Inflammatory macrophage treated with lipopolysaccharide for 1 hour (primary cell): ENCODE measurements around the gene CCDC141.

Experiments used
- DNase-seq, 2 donors: peaks; one replicate each; pipeline ENCODE4 v3.0.0-alpha.2; 2020 to 2022

The CCDC141 gene

GRCh38 chr2:178905261-178905660 lies 144.7 kb downstream of the CCDC141 start:
- DNase-seq, result no peak

GRCh38 chr2:178899656-178900055 lies 150.3 kb downstream of the CCDC141 start:
- DNase-seq, result no peak

- DNase-seq, result no peak
Observed at GRCh38 chr2:178895872-178896271, 154.1 kb downstream of the CCDC141 start.

- DNase-seq, result no peak
Observed at GRCh38 chr2:178895171-178895570, 154.8 kb downstream of the CCDC141 start.

GRCh38 chr2:178892751-178893625 lies 156.9 kb downstream of the CCDC141 start:
- DNase-seq, result no peak

GRCh38 chr2:178891959-178892485 lies 157.9 kb downstream of the CCDC141 start:
- no peak for DNase-seq

GRCh38 chr2:178891265-178891958 lies 158.5 kb downstream of the CCDC141 start:
- DNase-seq, result peak; percentile 42 to 92

GRCh38 chr2:178886006-178886405 lies 163.9 kb downstream of the CCDC141 start:
- no peak for DNase-seq

- no peak for DNase-seq
Observed at GRCh38 chr2:178884440-178884839, 165.5 kb downstream of the CCDC141 start.

- DNase-seq, result no peak
Observed at GRCh38 chr2:178882666-178883440, 167.1 kb downstream of the CCDC141 start.

- DNase-seq, result no peak
Observed at GRCh38 chr2:178881075-178881474, 168.9 kb downstream of the CCDC141 start.

GRCh38 chr2:178880257-178880656 lies 169.7 kb downstream of the CCDC141 start:
- DNase-seq, result no peak

GRCh38 chr2:178877874-178878273 lies 172.1 kb downstream of the CCDC141 start:
- DNase-seq, result no peak

GRCh38 chr2:178874529-178875240 lies 175.3 kb downstream of the CCDC141 start:
- no peak for DNase-seq

GRCh38 chr2:178873912-178874311 lies 176.0 kb downstream of the CCDC141 start:
- DNase-seq, result no peak

- no peak for DNase-seq
Observed at GRCh38 chr2:178871536-178871935, 178.4 kb downstream of the CCDC141 start.

- no peak for DNase-seq
Observed at GRCh38 chr2:178870703-178871102, 179.2 kb downstream of the CCDC141 start.

GRCh38 chr2:178865999-178866398 lies 183.9 kb downstream of the CCDC141 start:
- no peak for DNase-seq

GRCh38 chr2:178865146-178865936 lies 184.6 kb downstream of the CCDC141 start:
- no peak for DNase-seq

GRCh38 chr2:178863856-178864620 lies 185.9 kb downstream of the CCDC141 start:
- no peak for DNase-seq
